ENCODE measurements around the gene DHX58.

The DHX58 gene

GRCh38 chr17:42126836-42127235 lies 14.3 kb upstream of the DHX58 start:
- Histone ChIP-seq H3K27me3 (ENCODE audit: insufficient read depth, poor library complexity, severe bottlenecking) (no peaks in the 10 kb centered on the region), H3K27ac (replicated peaks) (no peak overlapping the region), H3K4me3 (replicated peaks; ENCODE audit: insufficient read depth, low read length) (no peak overlapping the region)
- TF ChIP-seq POLR2AphosphoS5 (IDR thresholded peaks at IDR 0.05; ENCODE audit: low read depth) (no peak), CTCF (IDR thresholded peaks at IDR 0.05; ENCODE audit: insufficient read depth, low read length) (no peak), GABPA (IDR thresholded peaks at IDR 0.05; ENCODE audit: low read depth) (no peak), SPI1 (IDR thresholded peaks at IDR 0.05; ENCODE audit: borderline replicate concordance, low read depth) (no peak)
- TF ChIP-seq, protein P1, sequence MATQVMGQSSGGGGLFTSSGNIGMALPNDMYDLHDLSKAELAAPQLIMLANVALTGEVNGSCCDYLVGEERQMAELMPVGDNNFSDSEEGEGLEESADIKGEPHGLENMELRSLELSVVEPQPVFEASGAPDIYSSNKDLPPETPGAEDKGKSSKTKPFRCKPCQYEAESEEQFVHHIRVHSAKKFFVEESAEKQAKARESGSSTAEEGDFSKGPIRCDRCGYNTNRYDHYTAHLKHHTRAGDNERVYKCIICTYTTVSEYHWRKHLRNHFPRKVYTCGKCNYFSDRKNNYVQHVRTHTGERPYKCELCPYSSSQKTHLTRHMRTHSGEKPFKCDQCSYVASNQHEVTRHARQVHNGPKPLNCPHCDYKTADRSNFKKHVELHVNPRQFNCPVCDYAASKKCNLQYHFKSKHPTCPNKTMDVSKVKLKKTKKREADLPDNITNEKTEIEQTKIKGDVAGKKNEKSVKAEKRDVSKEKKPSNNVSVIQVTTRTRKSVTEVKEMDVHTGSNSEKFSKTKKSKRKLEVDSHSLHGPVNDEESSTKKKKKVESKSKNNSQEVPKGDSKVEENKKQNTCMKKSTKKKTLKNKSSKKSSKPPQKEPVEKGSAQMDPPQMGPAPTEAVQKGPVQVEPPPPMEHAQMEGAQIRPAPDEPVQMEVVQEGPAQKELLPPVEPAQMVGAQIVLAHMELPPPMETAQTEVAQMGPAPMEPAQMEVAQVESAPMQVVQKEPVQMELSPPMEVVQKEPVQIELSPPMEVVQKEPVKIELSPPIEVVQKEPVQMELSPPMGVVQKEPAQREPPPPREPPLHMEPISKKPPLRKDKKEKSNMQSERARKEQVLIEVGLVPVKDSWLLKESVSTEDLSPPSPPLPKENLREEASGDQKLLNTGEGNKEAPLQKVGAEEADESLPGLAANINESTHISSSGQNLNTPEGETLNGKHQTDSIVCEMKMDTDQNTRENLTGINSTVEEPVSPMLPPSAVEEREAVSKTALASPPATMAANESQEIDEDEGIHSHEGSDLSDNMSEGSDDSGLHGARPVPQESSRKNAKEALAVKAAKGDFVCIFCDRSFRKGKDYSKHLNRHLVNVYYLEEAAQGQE (IDR thresholded peaks at IDR 0.05; ENCODE audit: insufficient replicate concordance, low read depth): no peak
- DNase-seq (ENCODE audit: low read depth in 1 of 2, low spot score in 1 of 2): no peak

DNA sequence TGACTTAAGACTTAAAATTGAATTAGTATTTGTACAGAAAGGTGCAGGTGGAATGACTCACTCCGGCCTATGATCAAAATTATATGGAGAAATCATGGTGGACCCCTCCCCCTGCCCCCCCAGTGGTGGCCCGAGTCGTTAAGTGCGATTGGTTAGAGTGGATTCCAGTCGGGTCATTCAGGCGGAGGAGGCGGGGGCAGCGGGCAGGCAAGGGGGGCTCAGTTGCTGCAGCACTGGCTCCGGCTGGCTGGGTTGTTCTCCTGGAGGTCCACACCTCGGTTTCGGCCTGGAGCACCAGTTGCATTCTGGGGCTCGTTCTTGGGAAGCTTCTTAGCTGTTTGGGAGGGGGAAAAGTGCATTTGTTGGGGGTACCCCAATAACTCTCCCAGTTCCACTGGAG lies 13.1 kb upstream of the DHX58 start:
- DNase-seq (ENCODE audit: low read depth in 1 of 2, low spot score in 1 of 2): no peak
- TF ChIP-seq CTCF (IDR thresholded peaks at IDR 0.05; ENCODE audit: insufficient read depth, low read length) (no peak), GABPA (IDR thresholded peaks at IDR 0.05; ENCODE audit: low read depth) (no peak), POLR2AphosphoS5 (IDR thresholded peaks at IDR 0.05; ENCODE audit: low read depth) (no peak), SPI1 (IDR thresholded peaks at IDR 0.05; ENCODE audit: borderline replicate concordance, low read depth) (no peak)
- TF ChIP-seq, protein P1 (IDR thresholded peaks at IDR 0.05; ENCODE audit: insufficient replicate concordance, low read depth): no peak
- Histone ChIP-seq H3K27me3 (ENCODE audit: insufficient read depth, poor library complexity, severe bottlenecking) (no peaks in the 10 kb centered on the region), H3K27ac (replicated peaks) (no peak overlapping the region), H3K4me3 (replicated peaks; ENCODE audit: insufficient read depth, low read length) (no peak overlapping the region)

DNA sequence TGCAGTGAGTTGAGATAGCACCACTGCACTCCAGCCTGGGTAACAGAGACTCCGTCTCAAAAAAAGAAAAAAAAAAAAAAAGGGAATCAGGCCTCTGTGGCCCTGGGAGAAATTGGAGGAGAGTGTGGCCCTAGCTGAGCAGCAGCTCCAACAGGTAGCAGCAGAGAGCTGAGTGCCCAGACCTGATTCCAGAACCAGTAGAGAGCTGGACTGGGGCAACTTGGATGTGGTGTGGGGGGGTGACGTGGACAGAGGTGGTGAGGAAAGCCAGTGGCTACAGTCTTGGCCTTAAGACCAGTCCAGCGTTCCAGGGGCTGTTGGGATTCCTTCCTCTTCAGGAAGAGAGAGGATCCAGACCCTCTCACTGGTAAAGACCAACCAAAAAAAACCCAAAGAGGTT lies 11.7 kb upstream of the DHX58 start:
- no peak for DNase-seq (ENCODE audit: low read depth in 1 of 2, low spot score in 1 of 2)
- H3K4me3 ChIP-seq (replicated peaks; ENCODE audit: insufficient read depth, low read length): no peak overlapping the region
- H3K27ac ChIP-seq (replicated peaks): no peak overlapping the region
- no peaks in the 10 kb centered on the region for H3K27me3 ChIP-seq (ENCODE audit: insufficient read depth, poor library complexity, severe bottlenecking)
- TF ChIP-seq SPI1 (IDR thresholded peaks at IDR 0.05; ENCODE audit: borderline replicate concordance, low read depth): no peak
- no peak for TF ChIP-seq POLR2AphosphoS5 (IDR thresholded peaks at IDR 0.05; ENCODE audit: low read depth)
- TF ChIP-seq GABPA (IDR thresholded peaks at IDR 0.05; ENCODE audit: low read depth): no peak
- TF ChIP-seq CTCF (IDR thresholded peaks at IDR 0.05; ENCODE audit: insufficient read depth, low read length): no peak
- TF ChIP-seq, protein P1 (IDR thresholded peaks at IDR 0.05; ENCODE audit: insufficient replicate concordance, low read depth): no peak

Measured in HL-60 (cell line).